ENCODE data around the gene MAML2.

MAML2 gene

GRCh38 chr11:96205460-96205809 lies 137.6 kb downstream of the MAML2 start:
- Histone ChIP-seq H3K27ac (replicated peaks) (no peak overlapping the region), H3K4me3 (replicated peaks; ENCODE audit: insufficient read depth, low read length) (no peak overlapping the region), H3K27me3 (ENCODE audit: insufficient read depth, poor library complexity, severe bottlenecking) (no peaks in the 10 kb centered on the region)
- DNase-seq (ENCODE audit: low read depth in 1 of 2, low spot score in 1 of 2) = no peak
- TF ChIP-seq SPI1 (IDR thresholded peaks at IDR 0.05; ENCODE audit: borderline replicate concordance, low read depth) (no peak), POLR2AphosphoS5 (IDR thresholded peaks at IDR 0.05; ENCODE audit: low read depth) (no peak), REST (IDR thresholded peaks at IDR 0.05; ENCODE audit: insufficient replicate concordance, low read depth) (no peak), GABPA (IDR thresholded peaks at IDR 0.05; ENCODE audit: low read depth) (no peak), CTCF (IDR thresholded peaks at IDR 0.05; ENCODE audit: insufficient read depth, low read length) (no peak)

GRCh38 chr11:96204721-96205459 lies 138.1 kb downstream of the MAML2 start:
- no peak for TF ChIP-seq REST (IDR thresholded peaks at IDR 0.05; ENCODE audit: insufficient replicate concordance, low read depth)
- no peak for TF ChIP-seq GABPA (IDR thresholded peaks at IDR 0.05; ENCODE audit: low read depth)
- TF ChIP-seq CTCF (IDR thresholded peaks at IDR 0.05; ENCODE audit: insufficient read depth, low read length) = no peak
- no peak for TF ChIP-seq POLR2AphosphoS5 (IDR thresholded peaks at IDR 0.05; ENCODE audit: low read depth)
- TF ChIP-seq SPI1 (IDR thresholded peaks at IDR 0.05; ENCODE audit: borderline replicate concordance, low read depth) = no peak
- H3K4me3 ChIP-seq (replicated peaks; ENCODE audit: insufficient read depth, low read length) = no peak overlapping the region
- H3K27ac ChIP-seq (replicated peaks) = no peak overlapping the region
- no peak for DNase-seq (ENCODE audit: low read depth in 1 of 2, low spot score in 1 of 2)
- H3K27me3 ChIP-seq (ENCODE audit: insufficient read depth, poor library complexity, severe bottlenecking) = no peaks in the 10 kb centered on the region

- TF ChIP-seq CTCF (IDR thresholded peaks at IDR 0.05; ENCODE audit: insufficient read depth, low read length) = no peak
- no peak for TF ChIP-seq GABPA (IDR thresholded peaks at IDR 0.05; ENCODE audit: low read depth)
- TF ChIP-seq SPI1 (IDR thresholded peaks at IDR 0.05; ENCODE audit: borderline replicate concordance, low read depth) = no peak
- TF ChIP-seq POLR2AphosphoS5 (IDR thresholded peaks at IDR 0.05; ENCODE audit: low read depth) = no peak
- TF ChIP-seq REST (IDR thresholded peaks at IDR 0.05; ENCODE audit: insufficient replicate concordance, low read depth) = no peak
- H3K27me3 ChIP-seq (ENCODE audit: insufficient read depth, poor library complexity, severe bottlenecking) = no peaks in the 10 kb centered on the region
- no peak overlapping the region for H3K27ac ChIP-seq (replicated peaks)
Observed at GRCh38 chr11:96204366-96204659, 138.7 kb downstream of the MAML2 start.

More at GRCh38 chr11:96204366-96204659, 138.7 kb downstream of the MAML2 start:
- H3K4me3 ChIP-seq (replicated peaks; ENCODE audit: insufficient read depth, low read length) = no peak overlapping the region
- DNase-seq (ENCODE audit: low read depth in 1 of 2, low spot score in 1 of 2) = no peak

Data from HL-60 (cell line).